GM18526 (cell line): ENCODE data around the gene DPP9.

Source experiments
- POLR2A ChIP-seq: IDR thresholded peaks from 3 replicates; pipeline ENCODE4 v1.6.1; 2011; ENCODE audit not compliant: insufficient read length; ENCODE audit errors: extremely low read depth

The DPP9 gene

GRCh38 chr19:4717966-4718701 is 5.5 kb downstream of the DPP9 start:
- no peak for TF ChIP-seq POLR2A

GRCh38 chr19:4717191-4717965 is 6.3 kb downstream of the DPP9 start:
- TF ChIP-seq POLR2A = no peak

- TF ChIP-seq POLR2A = no peak
These were observed 8.0 kb downstream of the DPP9 start for GRCh38 chr19:4715529-4716221.

GRCh38 chr19:4714016-4714415 is 9.6 kb downstream of the DPP9 start:
- no peak for TF ChIP-seq POLR2A

- no peak for TF ChIP-seq POLR2A
These were observed 10.2 kb downstream of the DPP9 start for GRCh38 chr19:4713384-4713951.

- TF ChIP-seq POLR2A = no peak
These were observed 10.9 kb downstream of the DPP9 start for GRCh38 chr19:4712771-4713170.

- no peak for TF ChIP-seq POLR2A
These were observed 12.4 kb downstream of the DPP9 start for GRCh38 chr19:4711211-4711610.

GRCh38 chr19:4710281-4710600 is 13.4 kb downstream of the DPP9 start:
- no peak for TF ChIP-seq POLR2A

GRCh38 chr19:4709440-4710280 is 14.0 kb downstream of the DPP9 start:
- TF ChIP-seq POLR2A = no peak

- TF ChIP-seq POLR2A = no peak
These were observed 15.5 kb downstream of the DPP9 start for GRCh38 chr19:4707956-4708650.

- TF ChIP-seq POLR2A = no peak
These were observed 16.3 kb downstream of the DPP9 start for GRCh38 chr19:4707322-4707721.

GRCh38 chr19:4705413-4706131 is 18.1 kb downstream of the DPP9 start:
- no peak for TF ChIP-seq POLR2A

GRCh38 chr19:4704317-4704673 is 19.3 kb downstream of the DPP9 start:
- TF ChIP-seq POLR2A = no peak
